HFFc6 (cell line): Measurements from ENCODE around the gene SLC25A21. TPM values are rescaled to one million over a fixed set of nuclear protein-coding genes. Genes with fewer than 3 reads are reported as not detected.

ENCODE experiments used
- DNase-seq: peaks from one replicate; pipeline ENCODE4 v3.0.0-alpha.2; 2018
- H3K27ac Mint-ChIP-seq: 2 replicates; pipeline ENCODE4 v1.8.0; 2020; ENCODE audit warnings: mild to moderate bottlenecking, mixed read lengths
- H3K27me3 Mint-ChIP-seq: 2 replicates; pipeline ENCODE4 v1.8.0; 2021; ENCODE audit warnings: mild to moderate bottlenecking, moderate library complexity, mixed read lengths; ENCODE audit not compliant: insufficient read depth
- H3K36me3 Mint-ChIP-seq: 2 replicates; pipeline ENCODE4 v1.8.0; 2021; ENCODE audit warnings: low read depth, mixed read lengths
- H3K4me1 Mint-ChIP-seq: 2 replicates; pipeline ENCODE4 v1.8.0; 2020; ENCODE audit warnings: low read depth, mixed read lengths
- H3K4me3 Mint-ChIP-seq: 2 replicates; pipeline ENCODE4 v1.8.0; 2020; ENCODE audit warnings: mild to moderate bottlenecking, moderate library complexity, mixed read lengths
- H3K9me3 Mint-ChIP-seq: 2 replicates; pipeline ENCODE4 v1.8.0; 2020; ENCODE audit warnings: mild to moderate bottlenecking, mixed read lengths
- total RNA-seq, 6 experiments: library from RNA; stranded (reverse); fragmentation: NEBNext Ultra II Directional; extraction: Animal tissue kit (Norgen Biotek cat#: 25700); gene quantifications; 2 replicates in 1 of 6; 3 replicates in 5 of 6; pipeline ENCODE4 v1.2.3, GENCODE V29; 2021
- TF ChIP-seq, protein P1 (sequence below): fragments of 200-600 bp; sonication (generic); IDR thresholded peaks from 2 replicates; pipeline ENCODE4 v1.5.0; 2021; ENCODE audit warnings: antibody characterized with exemption, mild to moderate bottlenecking

Gene SLC25A21
- total RNA-seq, 6 experiments from 2014 or later = 0.33 to 1.1 (median 0.47) TPM

DNA sequence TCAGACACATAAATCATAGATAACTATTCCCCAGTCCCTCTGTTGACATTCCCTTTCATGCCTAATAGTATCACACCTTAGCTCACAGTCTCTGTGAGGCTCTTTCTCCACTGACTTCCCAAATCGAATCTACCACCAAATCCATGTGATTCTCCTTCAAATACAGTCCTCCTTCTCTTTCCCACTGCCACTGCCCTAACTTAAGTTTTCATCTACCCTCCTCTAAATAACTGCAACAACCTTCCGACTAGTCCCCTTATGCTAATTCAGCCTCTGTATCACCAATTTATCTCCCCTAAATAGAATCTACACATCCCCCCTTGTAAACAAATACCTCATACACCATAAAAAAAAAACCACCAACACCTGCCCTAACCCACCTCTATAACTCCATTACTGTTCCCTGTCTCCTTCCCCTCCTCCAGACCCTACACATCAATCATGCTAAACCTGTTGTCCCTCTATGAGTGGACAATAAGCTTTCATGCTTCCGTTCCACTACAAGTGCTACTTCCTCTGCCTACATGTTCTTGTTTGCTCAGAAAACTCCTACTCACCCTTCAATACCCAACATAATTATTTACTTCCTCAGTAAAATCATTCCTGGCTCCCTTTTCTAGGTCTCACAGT lies 39.0 kb downstream of the SLC25A21 start:
- no peaks in the 10 kb centered on the region for H3K36me3 Mint-ChIP-seq
- no peak for DNase-seq
- no peak overlapping the region for H3K27ac Mint-ChIP-seq
- H3K4me3 Mint-ChIP-seq = no peak overlapping the region
- TF ChIP-seq, protein P1, sequence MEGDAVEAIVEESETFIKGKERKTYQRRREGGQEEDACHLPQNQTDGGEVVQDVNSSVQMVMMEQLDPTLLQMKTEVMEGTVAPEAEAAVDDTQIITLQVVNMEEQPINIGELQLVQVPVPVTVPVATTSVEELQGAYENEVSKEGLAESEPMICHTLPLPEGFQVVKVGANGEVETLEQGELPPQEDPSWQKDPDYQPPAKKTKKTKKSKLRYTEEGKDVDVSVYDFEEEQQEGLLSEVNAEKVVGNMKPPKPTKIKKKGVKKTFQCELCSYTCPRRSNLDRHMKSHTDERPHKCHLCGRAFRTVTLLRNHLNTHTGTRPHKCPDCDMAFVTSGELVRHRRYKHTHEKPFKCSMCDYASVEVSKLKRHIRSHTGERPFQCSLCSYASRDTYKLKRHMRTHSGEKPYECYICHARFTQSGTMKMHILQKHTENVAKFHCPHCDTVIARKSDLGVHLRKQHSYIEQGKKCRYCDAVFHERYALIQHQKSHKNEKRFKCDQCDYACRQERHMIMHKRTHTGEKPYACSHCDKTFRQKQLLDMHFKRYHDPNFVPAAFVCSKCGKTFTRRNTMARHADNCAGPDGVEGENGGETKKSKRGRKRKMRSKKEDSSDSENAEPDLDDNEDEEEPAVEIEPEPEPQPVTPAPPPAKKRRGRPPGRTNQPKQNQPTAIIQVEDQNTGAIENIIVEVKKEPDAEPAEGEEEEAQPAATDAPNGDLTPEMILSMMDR = no peak
- H3K27me3 Mint-ChIP-seq = peaks cover 8% of the 10 kb centered on the region
- no peaks in the 10 kb centered on the region for H3K4me1 Mint-ChIP-seq
- no peaks in the 10 kb centered on the region for H3K9me3 Mint-ChIP-seq

DNA sequence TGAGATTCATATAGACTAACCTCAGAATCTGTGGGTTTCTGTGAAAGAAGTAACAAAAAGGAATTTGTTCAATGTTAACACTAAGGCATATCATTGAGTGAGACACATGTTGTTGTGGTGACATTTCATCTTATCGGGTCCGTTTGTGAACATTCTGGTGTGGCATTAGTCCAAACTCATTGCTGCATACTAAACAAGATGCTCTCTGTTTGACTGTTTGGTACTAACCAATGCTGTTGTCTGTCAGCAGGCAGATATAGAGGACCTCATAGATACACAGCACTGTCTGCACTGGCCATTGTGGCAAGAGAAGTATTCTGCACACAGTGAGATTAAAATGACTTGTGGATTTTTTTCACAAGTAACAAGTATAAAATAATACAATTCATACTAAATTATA lies 41.2 kb downstream of the SLC25A21 start:
- no peaks in the 10 kb centered on the region for H3K4me1 Mint-ChIP-seq
- H3K36me3 Mint-ChIP-seq = no peaks in the 10 kb centered on the region
- no peak for DNase-seq
- TF ChIP-seq, protein P1 = no peak
- H3K27ac Mint-ChIP-seq = no peak overlapping the region
- H3K27me3 Mint-ChIP-seq = peaks cover 10% of the 10 kb centered on the region
- no peak overlapping the region for H3K4me3 Mint-ChIP-seq
- H3K9me3 Mint-ChIP-seq = no peaks in the 10 kb centered on the region

DNA sequence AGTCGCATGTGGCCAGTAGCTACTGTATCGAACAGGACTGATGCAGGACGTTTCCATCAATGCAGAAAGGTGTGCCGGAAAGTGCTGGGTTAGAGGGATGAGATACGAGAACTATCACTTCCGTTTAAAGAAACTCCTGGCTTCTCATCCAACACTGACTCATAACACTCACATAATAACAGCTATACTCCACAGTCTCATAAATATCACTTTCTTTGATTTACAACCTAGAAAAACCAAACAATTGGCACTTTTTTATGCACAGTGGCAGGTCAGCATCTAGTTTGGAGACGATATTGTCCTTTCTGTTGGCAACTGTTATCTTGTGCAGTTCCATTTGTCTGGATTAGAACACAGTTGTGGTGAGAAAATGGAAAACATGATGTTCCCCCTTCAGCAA lies 43.4 kb downstream of the SLC25A21 start:
- TF ChIP-seq, protein P1 = no peak
- Mint-ChIP-seq H3K4me1 (peaks cover 18% of the 10 kb centered on the region), H3K4me3 (no peak overlapping the region), H3K9me3 (no peaks in the 10 kb centered on the region), H3K36me3 (no peaks in the 10 kb centered on the region), H3K27ac (no peak overlapping the region), H3K27me3 (peaks cover 9% of the 10 kb centered on the region)
- DNase-seq = no peak

DNA sequence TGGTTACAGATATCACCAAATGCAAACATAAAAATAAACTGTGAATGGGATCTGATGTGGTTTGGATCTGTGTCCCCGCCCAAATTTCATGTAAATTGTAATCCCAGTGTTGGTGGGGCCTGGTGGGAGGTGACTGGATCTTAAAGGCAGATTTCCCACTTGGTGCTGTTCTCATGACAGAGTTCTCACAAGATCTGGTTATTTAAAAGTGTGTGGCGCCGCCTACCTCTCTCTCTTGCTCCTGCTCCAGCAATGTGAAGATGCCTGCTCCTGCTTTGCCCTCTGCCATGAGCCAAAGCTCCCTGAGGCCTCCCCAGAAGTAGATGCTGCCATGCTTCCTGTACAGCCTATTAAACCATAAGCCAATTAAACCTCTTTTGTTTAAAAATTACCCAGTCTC lies 47.8 kb downstream of the SLC25A21 start:
- Mint-ChIP-seq H3K4me3 (no peak overlapping the region), H3K27ac (no peak overlapping the region), H3K9me3 (no peaks in the 10 kb centered on the region), H3K4me1 (peaks cover 45% of the 10 kb centered on the region), H3K36me3 (no peaks in the 10 kb centered on the region), H3K27me3 (peaks cover 4% of the 10 kb centered on the region; the same call in 1 of the 2 replicates)
- no peak for DNase-seq
- TF ChIP-seq, protein P1 = peak; percentile 45

DNA sequence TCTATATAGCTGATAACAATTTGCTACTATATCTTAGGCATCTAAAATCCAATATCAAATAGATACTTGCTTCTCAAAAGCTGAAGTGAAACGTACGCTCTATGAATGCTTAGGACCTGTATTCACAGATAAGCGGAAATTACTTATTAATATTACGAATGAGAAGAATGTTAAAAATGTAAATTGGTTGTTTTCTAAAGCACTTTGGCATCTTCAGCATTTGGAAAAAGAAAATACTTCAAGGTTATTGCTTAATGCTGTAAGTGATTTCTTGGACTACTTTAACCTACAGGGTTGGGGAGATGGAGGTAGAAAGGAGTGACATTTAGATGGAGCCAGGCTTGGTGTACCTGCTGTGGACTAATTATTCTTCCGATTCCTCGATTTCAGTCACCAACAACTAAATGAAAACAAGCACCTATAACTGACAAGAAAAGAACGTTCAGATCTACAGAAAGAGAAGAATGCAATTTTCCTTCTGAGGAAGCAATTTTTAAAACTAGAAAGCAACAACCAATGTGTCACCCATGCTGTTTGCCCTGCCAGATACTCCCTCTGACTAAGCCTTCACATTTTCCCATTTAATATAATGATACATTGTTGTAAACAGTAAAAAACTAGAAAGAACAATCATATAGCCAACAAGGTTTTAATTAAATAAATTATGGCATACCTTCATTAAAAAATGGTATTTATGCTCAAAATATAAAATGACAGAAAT lies 49.3 kb downstream of the SLC25A21 start:
- Mint-ChIP-seq H3K4me1 (peaks cover 46% of the 10 kb centered on the region), H3K9me3 (no peaks in the 10 kb centered on the region; the same call in 1 of the 2 replicates), H3K27me3 (no peaks in the 10 kb centered on the region), H3K36me3 (no peaks in the 10 kb centered on the region), H3K4me3 (peak overlapping the region; percentile 38; the same call in 1 of the 2 replicates), H3K27ac (peak overlapping the region; percentile 14; the same call in 1 of the 2 replicates)
- no peak for DNase-seq
- TF ChIP-seq, protein P1 = no peak
